A673 (cell line): ENCODE results near the gene TELO2.

ENCODE experiments used
- EZH2 ChIP-seq: fragments of 200-600 bp; sonication (generic); IDR thresholded peaks from 2 replicates; pipeline ENCODE4 v1.6.1; 2017; ENCODE audit warnings: borderline replicate concordance, low read depth, mild to moderate bottlenecking, mixed read lengths, antibody characterized with exemption, low read length; ENCODE audit not compliant: poor library complexity, severe bottlenecking
- TF ChIP-seq, protein P1 (sequence below): fragments of 300-800, 200-600 bp; sonication (generic); conservative IDR thresholded peaks from 2 replicates; pipeline ENCODE4 v1.5.1; 2017; ENCODE audit warnings: low read depth, mild to moderate bottlenecking, antibody characterized with exemption, low read length, moderate library complexity, mixed read lengths

DNA sequence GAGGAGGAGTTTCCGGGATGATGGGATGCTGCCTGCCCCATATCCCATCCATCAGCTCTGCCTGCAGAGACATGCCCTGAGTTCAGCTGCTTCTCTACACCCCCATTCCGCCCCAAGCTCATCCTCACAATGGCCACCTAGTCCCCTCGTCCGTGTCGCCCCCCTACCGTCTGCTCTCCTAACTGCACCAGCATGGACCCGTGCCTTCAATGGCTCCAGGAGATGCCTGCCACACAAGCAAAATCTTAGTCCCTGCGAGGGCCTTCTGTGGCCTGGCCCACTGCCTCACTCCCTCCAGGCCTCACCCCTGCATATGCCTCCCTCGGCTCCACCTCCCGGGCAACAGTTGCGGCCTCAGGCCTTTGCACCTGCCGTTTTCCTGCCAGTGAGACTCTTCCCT lies 1.8 kb upstream of the TELO2 start:
- TF ChIP-seq, protein P1, sequence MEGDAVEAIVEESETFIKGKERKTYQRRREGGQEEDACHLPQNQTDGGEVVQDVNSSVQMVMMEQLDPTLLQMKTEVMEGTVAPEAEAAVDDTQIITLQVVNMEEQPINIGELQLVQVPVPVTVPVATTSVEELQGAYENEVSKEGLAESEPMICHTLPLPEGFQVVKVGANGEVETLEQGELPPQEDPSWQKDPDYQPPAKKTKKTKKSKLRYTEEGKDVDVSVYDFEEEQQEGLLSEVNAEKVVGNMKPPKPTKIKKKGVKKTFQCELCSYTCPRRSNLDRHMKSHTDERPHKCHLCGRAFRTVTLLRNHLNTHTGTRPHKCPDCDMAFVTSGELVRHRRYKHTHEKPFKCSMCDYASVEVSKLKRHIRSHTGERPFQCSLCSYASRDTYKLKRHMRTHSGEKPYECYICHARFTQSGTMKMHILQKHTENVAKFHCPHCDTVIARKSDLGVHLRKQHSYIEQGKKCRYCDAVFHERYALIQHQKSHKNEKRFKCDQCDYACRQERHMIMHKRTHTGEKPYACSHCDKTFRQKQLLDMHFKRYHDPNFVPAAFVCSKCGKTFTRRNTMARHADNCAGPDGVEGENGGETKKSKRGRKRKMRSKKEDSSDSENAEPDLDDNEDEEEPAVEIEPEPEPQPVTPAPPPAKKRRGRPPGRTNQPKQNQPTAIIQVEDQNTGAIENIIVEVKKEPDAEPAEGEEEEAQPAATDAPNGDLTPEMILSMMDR: no peak
- no peak for TF ChIP-seq EZH2
